Body of pancreas (tissue), 4 donors: ENCODE data around the gene HEPHL1.

Source experiments
- CTCF ChIP-seq, 7 experiments: fragments of 450-650 bp in 4 of 7; fragments of 200-600 bp in 3 of 7; sonication (generic) in 3 of 7; IDR thresholded peaks; one replicate each; pipeline ENCODE4 v1.5.1; 2016 to 2019; ENCODE audit warnings: antibody characterized with exemption in 7 of 7
- POLR2A ChIP-seq, 3 donors: fragments of 450-650 bp; IDR thresholded peaks; one replicate each; pipeline ENCODE4 v1.6.1; 2016; ENCODE audit warnings: antibody characterized with exemption in 3 of 3, mild to moderate bottlenecking in 2 of 3

GRCh38 chr11:93988455-93988854 lies 32.7 kb upstream of the HEPHL1 start:
- TF ChIP-seq POLR2A (IDR thresholded peaks at IDR 0.05) (no peak), CTCF (IDR thresholded peaks at IDR 0.05) (no peak)
